ENCODE results near the gene LGALS7B.

- TF ChIP-seq CTCF (IDR thresholded peaks at IDR 0.05): no peak
- no peak for TF ChIP-seq POLR2A (IDR thresholded peaks at IDR 0.05)
Observed at GRCh38 chr19:38826856-38827551, 38.0 kb downstream of the LGALS7B start.
